Hematopoietic multipotent progenitor cell (in vitro differentiated cells): ENCODE data around the gene HDX. TPM values are rescaled to one million over a fixed set of nuclear protein-coding genes. Genes with fewer than 3 reads are reported as not detected.
"Not testable (repeated sequence)": the region's sequence is repeated elsewhere in the genome, so short reads cannot be mapped to it uniquely, and the experiment has no call there.

Source experiments
- DNase-seq, 3 donors: peaks; one replicate each; pipeline ENCODE4 v3.0.0-alpha.2; 2011 to 2015; ENCODE audit warnings: low read depth in 2 of 3, low spot score in 2 of 3
- total RNA-seq: library from RNA; depleted of rRNA; stranded (reverse); fragments of >200 nt; gene quantifications from one replicate; pipeline ENCODE4 v1.2.3, GENCODE V29; 2012

Gene HDX, protein sequence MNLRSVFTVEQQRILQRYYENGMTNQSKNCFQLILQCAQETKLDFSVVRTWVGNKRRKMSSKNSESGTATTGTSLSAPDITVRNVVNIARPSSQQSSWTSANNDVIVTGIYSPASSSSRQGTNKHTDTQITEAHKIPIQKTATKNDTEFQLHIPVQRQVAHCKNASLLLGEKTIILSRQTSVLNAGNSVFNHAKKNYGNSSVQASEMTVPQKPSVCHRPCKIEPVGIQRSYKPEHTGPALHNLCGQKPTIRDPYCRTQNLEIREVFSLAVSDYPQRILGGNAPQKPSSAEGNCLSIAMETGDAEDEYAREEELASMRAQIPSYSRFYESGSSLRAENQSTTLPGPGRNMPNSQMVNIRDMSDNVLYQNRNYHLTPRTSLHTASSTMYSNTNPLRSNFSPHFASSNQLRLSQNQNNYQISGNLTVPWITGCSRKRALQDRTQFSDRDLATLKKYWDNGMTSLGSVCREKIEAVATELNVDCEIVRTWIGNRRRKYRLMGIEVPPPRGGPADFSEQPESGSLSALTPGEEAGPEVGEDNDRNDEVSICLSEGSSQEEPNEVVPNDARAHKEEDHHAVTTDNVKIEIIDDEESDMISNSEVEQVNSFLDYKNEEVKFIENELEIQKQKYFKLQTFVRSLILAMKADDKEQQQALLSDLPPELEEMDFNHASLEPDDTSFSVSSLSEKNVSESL
- total RNA-seq: 2.2 TPM

DNA sequence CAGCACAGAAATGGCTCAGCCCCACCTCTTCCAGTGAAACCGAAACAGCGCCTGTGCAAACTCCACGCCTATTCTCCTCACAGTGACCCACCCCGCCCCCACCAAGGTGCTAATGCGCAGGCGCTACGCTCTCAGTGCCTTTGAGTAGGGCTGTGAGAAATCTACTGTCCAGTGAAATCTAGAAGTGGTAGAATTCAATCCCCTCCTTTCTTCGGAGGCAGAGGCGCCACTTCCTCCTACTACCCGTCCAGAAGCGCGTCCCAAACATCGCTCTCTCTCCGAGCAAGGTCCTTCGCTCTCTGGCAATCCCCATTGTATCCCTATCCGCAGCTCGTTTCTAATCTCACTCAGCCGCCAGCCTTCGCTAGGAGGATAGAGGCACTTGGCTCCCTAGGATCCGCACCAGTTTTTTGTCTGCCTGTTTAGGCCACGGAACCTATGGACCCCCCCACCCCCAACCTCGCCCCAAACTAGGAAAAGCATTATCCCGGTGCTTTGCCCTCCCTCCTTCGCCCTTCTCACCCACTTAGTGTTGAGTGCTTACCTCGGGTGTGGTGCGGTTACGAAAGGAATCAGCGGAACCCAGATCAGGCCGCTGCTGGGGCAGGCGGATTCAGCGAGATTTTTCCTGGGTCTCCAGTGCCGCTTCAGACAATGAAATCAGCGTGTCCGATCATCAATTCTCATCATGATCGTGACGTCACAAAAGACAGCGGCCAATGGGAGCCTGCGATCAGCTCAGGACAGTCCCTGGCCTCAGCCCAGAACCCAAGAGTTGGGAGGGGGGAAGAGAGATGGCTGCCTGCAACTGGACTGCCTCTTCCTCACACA is at the start of gene HDX:
Gene HDX (minus strand): TSS at position 656 of the 831 bp plus-strand sequence. CDS start 27,056 bp downstream, outside the sequence.
- DNase-seq: peak in 2 of 3 donors; percentile 73 to 91

DNA sequence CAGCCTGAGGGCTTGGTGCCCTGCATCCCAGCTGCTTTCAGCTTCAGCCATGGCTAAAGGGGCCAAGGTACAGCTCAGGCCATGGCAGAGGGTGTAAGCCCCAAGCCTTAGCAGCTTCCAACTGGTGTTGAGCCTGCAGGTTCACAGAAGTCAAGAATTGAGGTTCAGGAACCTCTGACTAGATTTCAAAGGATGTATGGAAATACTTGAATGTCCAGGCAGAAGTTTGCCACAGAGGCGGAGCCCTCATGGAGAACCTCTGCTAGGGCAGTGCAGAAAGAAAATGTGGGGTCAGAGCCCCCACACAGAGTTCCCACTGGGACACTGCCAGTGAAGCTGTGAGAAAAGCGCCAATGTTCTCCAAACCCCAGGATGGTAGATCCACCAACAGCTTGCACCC is 39.1 kb upstream of the HDX start:
- DNase-seq: not testable (repeated sequence)

DNA sequence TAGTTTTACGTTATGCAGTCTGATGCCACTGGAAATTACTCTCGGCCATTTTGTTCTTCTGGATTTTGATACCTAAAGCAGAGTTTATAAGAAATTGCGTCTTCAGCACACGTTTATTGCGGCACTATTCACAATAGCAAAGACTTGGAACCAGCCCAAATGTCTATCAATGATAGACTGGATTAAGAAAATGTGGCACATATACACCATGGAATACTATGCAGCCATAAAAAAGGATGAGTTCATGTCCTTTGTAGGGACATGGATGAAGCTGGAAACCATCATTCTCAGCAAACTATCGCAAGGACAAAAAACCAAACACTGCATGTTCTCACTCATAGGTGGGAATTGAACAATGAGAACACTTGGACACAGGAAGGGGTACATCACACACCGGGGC is 35.4 kb upstream of the HDX start:
- not testable (repeated sequence) for DNase-seq

DNA sequence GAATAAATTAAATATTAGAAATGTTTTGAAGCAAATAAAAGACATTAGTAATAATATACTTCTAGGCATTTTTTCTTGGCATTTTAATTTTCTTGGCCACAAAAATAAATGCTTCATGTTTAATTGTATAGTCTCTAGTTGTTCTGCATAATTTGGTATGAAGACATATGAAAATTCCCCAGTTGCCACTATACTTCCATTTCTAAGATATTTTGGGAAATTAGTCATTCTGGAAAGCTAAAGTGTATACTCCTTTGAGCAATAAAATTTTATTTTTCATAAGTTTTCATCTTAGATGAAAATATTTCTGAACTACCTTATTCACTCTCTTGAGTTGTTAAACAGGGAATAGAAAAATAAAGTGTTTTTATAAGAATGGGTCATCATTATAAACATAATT is 13.8 kb downstream of the HDX start:
- DNase-seq: no peak

DNA sequence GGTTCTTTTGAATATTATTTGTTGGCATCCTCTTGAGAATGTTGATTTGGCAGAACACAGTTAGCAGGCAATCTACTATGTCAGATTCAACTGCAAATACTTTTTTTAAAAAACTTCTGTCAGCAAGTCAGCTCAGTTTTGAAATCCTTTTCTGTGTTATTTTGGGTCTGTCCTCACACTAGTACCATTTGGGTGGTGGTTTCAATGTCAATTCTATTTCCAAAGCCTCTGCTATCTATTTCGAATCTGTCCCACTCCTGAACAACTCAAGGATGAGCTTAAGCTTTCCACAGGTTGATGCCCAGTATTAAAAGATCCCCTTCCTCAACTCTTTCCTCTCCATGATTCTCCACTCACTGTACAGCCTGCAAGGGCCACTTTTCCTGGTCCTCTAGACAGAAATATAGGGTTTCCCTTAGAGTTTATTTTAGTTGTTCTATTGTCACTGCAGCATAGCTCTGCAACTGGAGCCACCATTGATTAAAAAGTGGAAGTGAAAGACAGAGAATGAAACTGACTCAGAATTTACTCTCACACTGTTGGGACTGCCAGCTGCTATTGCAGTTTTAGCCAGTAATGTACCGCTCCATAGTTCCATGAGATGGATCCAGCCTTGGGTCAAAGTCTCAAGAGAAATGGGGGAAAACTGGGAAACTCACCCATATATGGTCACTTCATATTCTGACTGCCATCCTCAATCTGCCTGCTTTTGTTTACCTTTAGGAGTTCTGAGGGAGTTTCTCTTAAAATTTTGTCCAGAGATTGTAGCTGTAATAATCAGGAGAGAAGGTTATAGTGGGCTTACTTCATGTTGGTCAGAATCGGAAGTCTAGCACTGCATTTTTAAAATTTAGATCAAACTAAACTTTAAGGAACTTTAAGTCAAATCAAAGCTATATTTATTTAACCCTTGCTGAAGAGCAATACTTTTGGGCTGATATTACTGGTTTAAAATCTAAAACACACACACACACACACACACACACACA is 14.6 kb downstream of the HDX start:
- DNase-seq: no peak

DNA sequence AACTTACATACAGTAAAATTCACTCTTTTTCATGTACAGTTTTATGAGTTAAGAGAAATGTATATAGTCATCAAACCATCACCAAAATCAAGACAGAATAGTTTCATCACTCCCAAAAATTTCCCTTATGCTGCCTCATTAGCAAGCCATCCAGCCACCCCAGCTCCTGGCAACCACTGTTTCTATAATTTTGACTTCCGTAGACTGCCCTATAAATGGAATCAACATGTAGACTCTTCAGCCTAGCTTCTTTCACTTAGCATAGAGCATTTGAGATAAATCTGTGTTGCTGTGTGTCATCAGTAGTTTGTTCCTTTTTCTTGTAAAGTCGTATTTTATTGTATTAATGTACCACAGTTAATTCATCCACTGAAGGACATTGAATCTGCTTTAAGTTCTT is 23.2 kb downstream of the HDX start:
- DNase-seq: no peak

DNA sequence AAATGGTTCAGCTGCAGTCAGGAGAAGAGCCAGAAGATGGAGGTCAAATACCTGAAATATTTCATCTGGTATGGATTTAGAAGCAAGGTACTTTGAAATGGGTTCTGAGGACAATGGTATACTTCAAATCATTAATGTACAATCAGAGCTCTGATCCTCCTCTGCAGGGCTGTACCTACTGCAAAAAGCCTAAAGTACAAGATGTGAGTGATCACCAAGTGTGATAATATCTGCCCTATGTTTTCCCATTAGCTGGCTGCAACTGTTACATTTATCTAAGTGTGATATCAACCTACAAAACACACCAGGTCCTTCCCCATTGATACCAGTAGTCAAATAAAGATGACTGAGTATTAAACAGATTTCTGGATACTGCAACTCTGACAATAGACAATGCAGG is 25.1 kb downstream of the HDX start:
- DNase-seq: no peak

DNA sequence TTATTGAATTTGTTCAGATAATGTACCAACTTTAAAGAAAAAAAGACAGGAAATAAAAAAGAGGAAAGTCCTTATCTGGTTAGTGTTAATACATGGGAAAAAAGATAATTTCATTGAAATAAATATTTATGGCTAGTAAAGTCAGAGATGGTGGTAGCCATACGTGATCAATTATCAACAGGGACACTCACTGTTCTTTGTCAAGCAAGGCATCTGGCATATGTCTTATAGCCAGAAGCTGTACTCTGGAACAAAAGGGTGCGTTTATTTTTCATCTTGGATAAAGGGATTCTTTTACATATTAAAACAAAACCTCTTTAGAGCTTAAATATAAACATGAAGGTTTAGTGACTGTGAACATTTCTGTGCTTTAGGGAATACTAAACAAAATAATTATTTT is 26.7 kb downstream of the HDX start:
- no peak for DNase-seq

DNA sequence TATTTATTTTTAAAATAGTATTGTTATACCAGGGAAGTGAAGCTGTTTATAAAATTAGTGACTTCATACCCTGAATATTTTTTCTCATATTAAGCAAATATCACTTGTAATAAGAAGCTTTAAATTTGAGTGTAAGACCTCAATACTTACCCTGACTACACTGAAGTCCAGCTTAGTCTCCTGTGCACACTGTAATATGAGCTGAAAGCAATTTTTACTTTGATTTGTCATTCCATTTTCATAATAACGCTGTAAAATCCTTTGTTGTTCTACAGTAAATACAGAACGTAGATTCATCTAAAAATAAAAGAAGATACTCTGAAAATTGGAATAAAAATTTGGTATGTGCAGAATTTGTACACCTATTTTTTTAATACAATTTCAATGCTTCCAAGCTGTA is 27.2 kb downstream of the HDX start:
- DNase-seq: no peak

DNA sequence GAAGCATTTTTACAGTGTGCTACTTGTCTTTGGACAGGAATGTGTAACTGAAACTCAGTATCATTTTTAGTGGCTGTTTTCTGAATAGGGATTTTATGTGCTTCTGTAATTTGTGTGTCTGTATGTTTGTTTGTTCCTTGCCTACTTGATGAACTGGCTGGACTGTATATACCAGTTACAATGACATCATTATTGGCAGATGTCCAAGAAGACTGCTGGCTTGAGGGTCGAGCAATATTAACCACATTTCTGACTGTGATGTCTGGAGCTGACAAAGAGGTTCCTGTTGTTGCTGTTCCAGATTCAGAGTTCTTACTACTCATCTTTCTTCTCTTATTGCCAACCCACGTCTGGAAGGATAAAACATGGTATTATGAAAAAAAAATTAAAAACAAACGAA is 33.0 kb downstream of the HDX start:
- DNase-seq: peak in 2 of 3 donors; percentile 6 to 17

DNA sequence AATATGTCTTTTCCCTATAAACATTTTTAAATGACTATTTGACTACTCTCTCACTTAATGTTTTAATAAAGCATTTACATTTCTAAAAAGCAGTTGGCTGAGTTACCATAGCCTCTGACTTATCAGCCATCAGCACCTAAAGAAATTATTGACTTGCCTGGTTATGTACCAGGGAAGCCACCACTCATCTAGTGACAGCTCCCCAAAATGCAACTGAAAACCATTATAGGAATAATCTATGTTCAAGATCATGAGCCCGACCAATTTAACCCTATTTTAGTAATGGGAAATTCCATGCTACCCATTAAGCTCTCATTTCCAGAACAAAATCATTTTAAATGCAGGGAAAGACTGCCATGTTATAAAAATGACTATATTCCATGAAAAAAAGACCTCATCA is 34.4 kb downstream of the HDX start:
- DNase-seq: no peak

DNA sequence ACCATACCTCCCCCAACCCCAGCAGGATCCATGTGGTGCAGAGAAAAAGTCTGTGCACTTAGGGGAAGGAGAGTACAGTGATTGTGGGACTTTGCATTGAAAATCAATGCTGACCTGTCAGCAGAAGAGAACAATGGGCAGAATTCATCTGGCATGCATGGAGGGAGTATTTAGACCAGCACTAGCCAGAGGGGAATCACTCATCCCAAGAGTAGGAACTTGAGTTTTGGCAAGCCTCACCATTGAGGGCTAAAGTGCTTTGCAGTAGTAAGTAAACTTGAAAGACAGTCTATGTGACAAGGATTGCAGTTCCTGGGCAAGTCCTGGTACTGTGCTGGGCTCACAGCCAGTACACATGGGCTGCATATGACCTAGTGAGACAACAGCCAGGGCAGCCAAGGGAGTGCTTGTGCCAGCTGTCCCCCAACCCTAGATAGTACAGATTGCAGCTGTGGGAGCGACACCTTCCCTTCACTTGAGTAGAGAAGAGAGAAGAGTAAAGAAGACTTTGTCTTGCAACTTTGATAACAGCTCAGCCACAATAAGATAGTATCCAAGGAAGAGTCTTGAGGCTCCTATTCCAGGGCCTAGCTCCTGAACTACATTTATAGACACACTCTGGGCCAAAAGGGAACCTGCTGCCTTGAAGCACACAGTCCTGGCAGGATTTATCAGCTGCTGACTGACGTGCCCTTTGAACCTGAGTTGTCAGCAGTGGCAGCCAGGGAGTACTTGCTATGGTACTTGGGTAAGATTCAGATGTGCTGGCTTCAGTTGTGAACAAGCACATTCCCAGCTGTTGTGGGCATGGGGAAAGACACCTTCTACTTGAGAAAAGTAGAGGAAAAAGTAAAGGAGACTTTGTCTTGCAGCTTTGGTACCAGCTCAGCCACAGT is 48.7 kb downstream of the HDX start:
- DNase-seq: no peak

DNA sequence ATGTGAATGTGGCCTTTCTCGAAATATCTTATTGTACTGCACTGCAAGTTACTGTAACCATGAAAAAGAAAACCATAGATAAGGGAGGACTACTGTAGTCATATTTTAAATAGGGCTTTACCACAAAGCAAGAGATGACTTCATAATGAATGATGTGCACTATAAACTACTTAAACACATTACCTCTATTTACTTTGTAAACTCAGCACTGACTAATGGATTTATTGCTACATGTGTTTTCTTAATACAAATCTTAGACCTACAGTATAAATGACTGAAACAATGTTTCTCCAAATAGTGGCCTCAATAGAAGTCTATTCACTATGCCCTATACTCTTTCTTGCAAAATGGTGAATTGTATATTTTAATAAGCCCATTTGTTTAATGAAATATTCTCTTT is 61.1 kb downstream of the HDX start:
- DNase-seq: no peak

DNA sequence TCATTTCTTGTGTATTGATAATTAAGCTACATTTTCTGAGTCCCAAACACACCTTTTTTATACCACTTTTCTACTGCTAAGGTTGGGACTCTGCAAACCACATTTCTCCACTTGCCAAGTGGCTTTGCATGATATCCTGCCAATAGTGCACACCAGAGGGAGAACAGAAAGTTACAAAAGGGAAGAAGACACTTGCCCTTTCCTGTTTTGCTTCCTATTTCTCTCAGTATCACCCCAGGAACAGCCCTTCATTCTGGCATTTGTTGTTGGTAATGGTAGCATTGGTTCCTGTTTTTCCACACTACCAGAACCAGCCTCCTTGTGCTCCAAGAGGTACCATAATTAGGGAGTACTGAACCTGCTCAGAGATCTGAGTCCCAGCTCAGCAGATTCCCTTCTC is 87.1 kb downstream of the HDX start:
- no peak for DNase-seq

DNA sequence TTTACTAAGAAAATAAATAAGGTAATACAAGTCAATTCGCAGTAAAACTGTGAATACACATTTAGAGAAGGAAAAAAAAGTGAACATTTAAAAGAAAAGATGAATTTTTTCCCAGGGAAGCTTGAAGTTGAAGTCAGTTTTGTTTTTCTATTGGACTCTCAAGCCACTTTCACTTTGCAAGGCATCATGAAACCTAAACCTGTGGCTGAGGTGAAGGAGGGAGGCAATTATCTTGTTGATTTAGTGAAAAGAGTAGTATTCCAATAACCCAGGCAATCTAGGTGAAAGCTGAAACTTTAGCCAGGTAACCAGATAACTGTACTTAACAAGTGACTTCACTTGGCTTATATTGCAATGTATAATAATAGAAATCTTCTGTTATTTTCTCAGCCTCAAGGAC is 138.6 kb downstream of the HDX start:
- no peak for DNase-seq

DNA sequence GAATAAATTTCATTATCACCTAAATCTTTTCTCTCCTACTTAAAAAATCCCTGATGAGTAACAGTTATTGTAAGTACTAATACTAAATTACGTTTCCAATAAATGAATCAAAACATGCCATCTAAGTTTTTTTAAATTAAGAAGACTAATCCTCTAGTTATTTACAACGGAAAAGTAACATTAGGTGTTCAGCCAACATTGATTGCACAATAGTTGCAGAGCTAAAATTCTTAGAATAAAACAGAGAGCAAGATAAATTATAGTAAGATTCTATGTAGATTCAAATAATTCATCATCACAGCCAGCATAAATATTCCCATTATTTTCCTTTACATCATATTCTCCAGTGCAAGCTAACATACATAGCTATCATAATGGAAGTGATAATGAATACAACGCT is 139.2 kb downstream of the HDX start:
- no peak for DNase-seq

DNA sequence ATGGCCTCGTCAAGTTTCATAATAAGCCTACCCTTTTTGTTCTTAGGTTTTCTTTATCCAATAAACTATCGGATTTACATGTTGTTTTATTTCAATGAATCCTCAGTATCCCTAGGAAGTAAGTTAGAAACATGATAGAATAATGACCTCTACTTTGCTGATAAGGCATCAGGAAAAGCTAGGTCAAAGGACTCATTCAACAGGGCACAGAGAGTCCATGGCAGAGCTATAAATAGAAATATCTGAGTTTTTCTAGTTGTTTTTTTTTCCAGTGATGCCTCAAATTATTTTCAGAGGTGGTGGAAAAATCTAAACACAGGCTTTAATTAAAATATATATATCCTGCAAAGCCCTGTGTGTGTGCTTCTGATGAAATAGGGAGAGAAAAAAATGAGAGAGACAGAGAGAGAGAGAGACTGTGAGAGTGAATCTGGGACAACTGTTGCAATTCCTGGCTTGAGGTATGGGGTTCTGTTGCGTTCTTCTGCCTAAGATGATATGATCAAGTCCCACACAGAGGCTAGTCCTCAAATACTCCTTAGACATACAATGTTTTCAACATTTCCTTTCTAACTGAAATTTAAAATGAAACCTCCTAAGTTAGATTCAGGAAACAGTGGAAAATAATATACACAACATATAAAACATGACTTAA is 139.9 kb downstream of the HDX start:
- no peak for DNase-seq

DNA sequence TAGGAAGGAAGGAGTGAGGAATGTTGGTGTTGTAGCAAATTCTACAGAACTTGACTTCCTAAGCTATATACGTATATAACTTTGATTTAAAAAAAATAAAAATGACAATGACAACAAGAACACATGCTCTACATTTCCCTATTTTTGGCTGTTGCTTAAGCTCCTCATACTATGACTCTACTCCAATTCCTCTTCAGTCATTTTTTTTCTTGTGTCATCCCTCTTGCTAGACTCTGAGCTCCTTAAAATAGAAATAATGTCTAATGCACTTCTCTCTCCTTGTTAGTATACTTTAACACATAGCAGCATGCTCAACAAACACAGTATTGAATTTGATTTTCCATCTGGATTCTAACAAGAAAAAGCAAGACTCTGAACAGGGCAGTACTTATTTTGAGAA is 144.0 kb downstream of the HDX start:
- no peak for DNase-seq

DNA sequence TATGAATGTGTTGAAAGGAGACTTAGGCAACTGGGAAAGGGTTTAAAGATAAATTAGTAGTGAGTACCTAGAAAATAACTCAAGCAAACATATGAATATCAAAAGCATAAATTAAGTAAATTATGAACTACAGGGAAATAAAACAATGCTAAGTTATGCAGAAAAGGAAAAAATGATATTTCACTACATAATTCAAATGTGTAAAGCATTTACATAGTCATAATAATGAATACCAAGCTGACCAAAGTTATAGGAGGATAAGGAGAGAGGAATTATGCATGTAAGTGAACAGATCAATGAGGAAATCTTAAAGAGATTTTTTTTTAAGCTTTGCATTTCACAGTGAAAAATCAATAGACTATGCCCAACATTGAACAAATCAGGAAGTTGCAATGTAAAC is 145.0 kb downstream of the HDX start:
- no peak for DNase-seq
